GM12864 (cell line): ENCODE measurements around the gene ADARB1.

Source experiments
- DNase-seq: peaks from one replicate; pipeline ENCODE4 v3.0.0-alpha.2; 2011; ENCODE audit warnings: low read depth
- H3K4me3 ChIP-seq: 2 replicates; pipeline ENCODE4 v1.5.1; 2011; ENCODE audit warnings: mild to moderate bottlenecking, low read depth, low read length, control low read depth
- CTCF ChIP-seq: IDR thresholded peaks from 2 replicates; pipeline ENCODE4 v1.5.1; 2011; ENCODE audit warnings: low read depth, mild to moderate bottlenecking, moderate library complexity, low read length, control low read depth, inconsistent platforms; ENCODE audit errors: missing control alignments

The ADARB1 gene

GRCh38 chr21:45203983-45204382 lies 129.6 kb downstream of the ADARB1 start:
- DNase-seq = no peak
- no peak for TF ChIP-seq CTCF
- H3K4me3 ChIP-seq = no peak overlapping the region

- H3K4me3 ChIP-seq = no peak overlapping the region
- DNase-seq = no peak
- TF ChIP-seq CTCF = no peak
Observed at GRCh38 chr21:45204395-45204794, 130.0 kb downstream of the ADARB1 start.

GRCh38 chr21:45207839-45208626 lies 133.7 kb downstream of the ADARB1 start:
- TF ChIP-seq CTCF = no peak
- H3K4me3 ChIP-seq = no peak overlapping the region
- no peak for DNase-seq

- no peak overlapping the region for H3K4me3 ChIP-seq
- TF ChIP-seq CTCF = no peak
- DNase-seq = no peak
Observed at GRCh38 chr21:45208627-45208951, 134.2 kb downstream of the ADARB1 start.

- DNase-seq = no peak
- TF ChIP-seq CTCF = no peak
- H3K4me3 ChIP-seq = no peak overlapping the region
Observed at GRCh38 chr21:45209046-45209445, 134.7 kb downstream of the ADARB1 start.

GRCh38 chr21:45209685-45210284 lies 135.4 kb downstream of the ADARB1 start:
- H3K4me3 ChIP-seq = no peak overlapping the region
- no peak for DNase-seq
- TF ChIP-seq CTCF = no peak
